ENCODE measurements around the gene TMEM154. TPM values are rescaled to one million over a fixed set of nuclear protein-coding genes. Genes with fewer than 3 reads are reported as not detected.

TMEM154 gene
- total RNA-seq, 1 donor from 2014 or later = 19.6 TPM

DNA sequence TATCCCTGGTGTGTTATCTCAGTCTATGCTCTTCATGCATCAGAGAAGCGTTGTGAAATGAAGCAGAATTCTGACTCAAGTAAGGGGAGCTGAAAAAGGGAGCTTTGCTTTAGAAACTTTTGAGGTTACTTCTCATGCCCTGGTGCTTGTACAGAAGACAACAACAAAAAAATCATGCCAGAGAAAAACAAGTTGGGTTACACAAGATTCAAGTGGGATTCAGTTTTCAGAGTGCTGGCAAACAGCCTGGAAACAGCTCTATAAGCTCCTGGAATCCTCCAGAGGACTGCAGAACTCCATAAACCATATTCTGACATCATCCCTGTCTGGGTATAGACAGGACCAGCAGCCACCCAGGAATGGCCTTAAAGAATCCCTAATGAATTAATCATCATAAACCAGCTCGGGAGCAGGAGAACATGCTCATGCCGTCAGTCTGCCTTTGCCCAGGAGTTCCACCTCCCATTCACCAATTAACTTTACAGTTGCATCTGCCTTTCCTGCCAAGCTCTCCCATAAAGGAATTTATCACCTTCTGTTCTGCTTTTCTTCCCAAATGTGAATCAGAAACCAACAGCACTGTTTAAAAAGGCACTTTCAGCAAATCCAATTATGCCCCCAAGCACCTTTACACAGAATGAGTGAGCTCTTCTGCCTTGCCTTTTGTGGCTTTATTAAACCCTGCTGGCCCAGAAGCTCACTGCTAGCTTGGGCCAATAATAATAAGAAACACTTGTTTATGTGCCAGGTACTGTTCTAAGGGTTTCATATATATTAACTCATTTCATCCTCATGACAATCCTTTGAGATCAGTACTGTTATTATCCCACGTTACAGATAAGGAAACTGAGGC is 89.4 kb downstream of the TMEM154 start:
- ATAC-seq (peak in 1 of 2 donors; percentile 58), DNase-seq (no peak)
- Histone ChIP-seq H3K36me3 (no peaks in the 10 kb centered on the region), H3K27me3 (ENCODE audit: low read depth) (no peaks in the 10 kb centered on the region), H3K9me3 (no peaks in the 10 kb centered on the region), H3K4me3 (no peak overlapping the region), H3K27ac (no peak overlapping the region), H3K4me1 (peaks cover 5% of the 10 kb centered on the region)
- TF ChIP-seq, protein P1, sequence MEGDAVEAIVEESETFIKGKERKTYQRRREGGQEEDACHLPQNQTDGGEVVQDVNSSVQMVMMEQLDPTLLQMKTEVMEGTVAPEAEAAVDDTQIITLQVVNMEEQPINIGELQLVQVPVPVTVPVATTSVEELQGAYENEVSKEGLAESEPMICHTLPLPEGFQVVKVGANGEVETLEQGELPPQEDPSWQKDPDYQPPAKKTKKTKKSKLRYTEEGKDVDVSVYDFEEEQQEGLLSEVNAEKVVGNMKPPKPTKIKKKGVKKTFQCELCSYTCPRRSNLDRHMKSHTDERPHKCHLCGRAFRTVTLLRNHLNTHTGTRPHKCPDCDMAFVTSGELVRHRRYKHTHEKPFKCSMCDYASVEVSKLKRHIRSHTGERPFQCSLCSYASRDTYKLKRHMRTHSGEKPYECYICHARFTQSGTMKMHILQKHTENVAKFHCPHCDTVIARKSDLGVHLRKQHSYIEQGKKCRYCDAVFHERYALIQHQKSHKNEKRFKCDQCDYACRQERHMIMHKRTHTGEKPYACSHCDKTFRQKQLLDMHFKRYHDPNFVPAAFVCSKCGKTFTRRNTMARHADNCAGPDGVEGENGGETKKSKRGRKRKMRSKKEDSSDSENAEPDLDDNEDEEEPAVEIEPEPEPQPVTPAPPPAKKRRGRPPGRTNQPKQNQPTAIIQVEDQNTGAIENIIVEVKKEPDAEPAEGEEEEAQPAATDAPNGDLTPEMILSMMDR (IDR thresholded peaks at IDR 0.05) = no peak
- intact Hi-C loops (cut with DNase I) = no loop called here

DNA sequence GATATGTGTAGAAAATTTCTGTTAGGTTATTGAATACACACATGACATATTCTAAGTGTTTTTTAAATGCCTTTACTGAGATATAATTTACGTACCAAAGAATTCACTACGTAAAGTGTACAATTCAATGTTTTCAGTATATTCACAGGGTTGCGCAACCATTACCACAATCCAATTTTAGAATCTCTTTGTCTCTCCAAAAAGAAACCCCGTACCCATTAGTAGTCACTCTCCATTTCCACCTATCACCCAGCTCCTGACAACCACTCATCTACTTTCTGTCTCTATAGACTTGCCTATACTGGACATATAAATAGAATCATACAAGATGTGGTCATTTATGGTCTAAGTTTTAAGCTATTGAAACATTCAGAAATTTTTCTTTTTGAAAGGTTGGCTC is 90.9 kb downstream of the TMEM154 start:
- H3K27me3 ChIP-seq (ENCODE audit: low read depth) = no peaks in the 10 kb centered on the region
- no peak for ATAC-seq
- H3K4me1 ChIP-seq = peaks cover 5% of the 10 kb centered on the region
- intact Hi-C loops (cut with DNase I) = no loop called here
- no peak for DNase-seq
- H3K9me3 ChIP-seq = no peaks in the 10 kb centered on the region
- H3K4me3 ChIP-seq = no peak overlapping the region
- H3K36me3 ChIP-seq = no peaks in the 10 kb centered on the region
- no peak overlapping the region for H3K27ac ChIP-seq
- TF ChIP-seq, protein P1 (IDR thresholded peaks at IDR 0.05) = no peak

- intact Hi-C loops (cut with DNase I) = no loop called here
- TF ChIP-seq, protein P1 (IDR thresholded peaks at IDR 0.05) = no peak
- Histone ChIP-seq H3K9me3 (no peaks in the 10 kb centered on the region), H3K27me3 (ENCODE audit: low read depth) (no peaks in the 10 kb centered on the region), H3K27ac (no peak overlapping the region), H3K36me3 (no peaks in the 10 kb centered on the region), H3K4me3 (no peak overlapping the region), H3K4me1 (peaks cover 5% of the 10 kb centered on the region)
- ATAC-seq (no peak), DNase-seq (no peak)
Observed at GRCh38 chr4:152587127-152587526, 92.7 kb downstream of the TMEM154 start.

- H3K4me1 ChIP-seq = peaks cover 5% of the 10 kb centered on the region
- DNase-seq (no peak), ATAC-seq (no peak)
- no peak overlapping the region for H3K27ac ChIP-seq
- intact Hi-C loops (cut with DNase I) = no loop called here
- no peaks in the 10 kb centered on the region for H3K27me3 ChIP-seq (ENCODE audit: low read depth)
- TF ChIP-seq, protein P1 (IDR thresholded peaks at IDR 0.05) = no peak
- H3K9me3 ChIP-seq = no peaks in the 10 kb centered on the region
- H3K4me3 ChIP-seq = no peak overlapping the region
- no peaks in the 10 kb centered on the region for H3K36me3 ChIP-seq
Observed at GRCh38 chr4:152586668-152587067, 93.1 kb downstream of the TMEM154 start.

- Histone ChIP-seq H3K36me3 (no peaks in the 10 kb centered on the region), H3K4me3 (no peak overlapping the region)
- ATAC-seq = peak; percentile 60 to 65
Observed at GRCh38 chr4:152585023-152585441, 94.8 kb downstream of the TMEM154 start.

More at GRCh38 chr4:152585023-152585441, 94.8 kb downstream of the TMEM154 start:
- intact Hi-C loops (cut with DNase I) = no loop called here
- TF ChIP-seq, protein P1 (IDR thresholded peaks at IDR 0.05) = no peak
- Histone ChIP-seq H3K27ac (peak overlapping the region; percentile 61), H3K27me3 (ENCODE audit: low read depth) (no peaks in the 10 kb centered on the region), H3K4me1 (peaks cover under 1% of the 10 kb centered on the region), H3K9me3 (no peaks in the 10 kb centered on the region)
- no peak for DNase-seq
